Measurements from ENCODE around the gene PRR33.

Gene PRR33

GRCh38 chr11:1913271-1914060, 21.8 kb upstream of the PRR33 start:
- DNase-seq (no peak), ATAC-seq (ENCODE audit: insufficient read depth, low read depth) (no peak)
- no peaks in the 10 kb centered on the region for H3K79me2 ChIP-seq (ENCODE audit: insufficient read depth, low read length)
- H3K9me3 ChIP-seq (ENCODE audit: insufficient read depth, low read length, severe bottlenecking): no peaks in the 10 kb centered on the region
- H3K4me1 ChIP-seq (ENCODE audit: insufficient read depth, low read length): no peaks in the 10 kb centered on the region
- H3K4me2 ChIP-seq (ENCODE audit: insufficient read depth, low read length): no peak overlapping the region
- H3K36me3 ChIP-seq (ENCODE audit: insufficient read depth, low read length): no peaks in the 10 kb centered on the region
- no peak overlapping the region for H3K4me3 ChIP-seq (ENCODE audit: low read depth in 1 of 2, low read length in 2 of 2)
- TF ChIP-seq EZH2 (IDR thresholded peaks at IDR 0.05; ENCODE audit: borderline replicate concordance, low read depth, low read length, severe bottlenecking) (no peak), CTCF (IDR thresholded peaks at IDR 0.05; ENCODE audit: borderline replicate concordance, extremely low read depth, low read length, poor library complexity, severe bottlenecking) (no peak)
- no peaks in the 10 kb centered on the region for H4K20me1 ChIP-seq (ENCODE audit: insufficient read depth, low read length)
- no peak overlapping the region for H3K9ac ChIP-seq (ENCODE audit: low read depth, low read length)
- H3K27ac ChIP-seq (ENCODE audit: low read length): no peak overlapping the region
- H3K27me3 ChIP-seq (ENCODE audit: insufficient read depth, low read length, poor library complexity): no peaks in the 10 kb centered on the region
- H2AFZ ChIP-seq (ENCODE audit: low read depth, low read length): no peak overlapping the region

- Histone ChIP-seq H3K27ac (ENCODE audit: low read length) (no peak overlapping the region), H3K4me2 (ENCODE audit: insufficient read depth, low read length) (no peak overlapping the region), H3K27me3 (ENCODE audit: insufficient read depth, low read length, poor library complexity) (no peaks in the 10 kb centered on the region), H3K9me3 (ENCODE audit: insufficient read depth, low read length, severe bottlenecking) (no peaks in the 10 kb centered on the region), H3K4me3 (ENCODE audit: low read depth in 1 of 2, low read length in 2 of 2) (no peak overlapping the region), H2AFZ (ENCODE audit: low read depth, low read length) (no peak overlapping the region), H3K79me2 (ENCODE audit: insufficient read depth, low read length) (no peaks in the 10 kb centered on the region), H4K20me1 (ENCODE audit: insufficient read depth, low read length) (no peaks in the 10 kb centered on the region), H3K9ac (ENCODE audit: low read depth, low read length) (no peak overlapping the region), H3K4me1 (ENCODE audit: insufficient read depth, low read length) (no peaks in the 10 kb centered on the region), H3K36me3 (ENCODE audit: insufficient read depth, low read length) (no peaks in the 10 kb centered on the region)
- no peak for DNase-seq
- no peak for TF ChIP-seq CTCF (IDR thresholded peaks at IDR 0.05; ENCODE audit: borderline replicate concordance, extremely low read depth, low read length, poor library complexity, severe bottlenecking)
- no peak for TF ChIP-seq EZH2 (IDR thresholded peaks at IDR 0.05; ENCODE audit: borderline replicate concordance, low read depth, low read length, severe bottlenecking)
- no peak for ATAC-seq (ENCODE audit: insufficient read depth, low read depth)
Measured at GRCh38 chr11:1912289-1912878, 20.7 kb upstream of the PRR33 start.

GRCh38 chr11:1909524-1909923, 17.8 kb upstream of the PRR33 start:
- no peaks in the 10 kb centered on the region for H4K20me1 ChIP-seq (ENCODE audit: insufficient read depth, low read length)
- no peak for TF ChIP-seq CTCF (IDR thresholded peaks at IDR 0.05; ENCODE audit: borderline replicate concordance, extremely low read depth, low read length, poor library complexity, severe bottlenecking)
- no peak for TF ChIP-seq EZH2 (IDR thresholded peaks at IDR 0.05; ENCODE audit: borderline replicate concordance, low read depth, low read length, severe bottlenecking)
- ATAC-seq (ENCODE audit: insufficient read depth, low read depth): no peak
- no peaks in the 10 kb centered on the region for H3K27me3 ChIP-seq (ENCODE audit: insufficient read depth, low read length, poor library complexity)
- H3K4me2 ChIP-seq (ENCODE audit: insufficient read depth, low read length): no peak overlapping the region
- no peak overlapping the region for H3K27ac ChIP-seq (ENCODE audit: low read length)
- H3K4me1 ChIP-seq (ENCODE audit: insufficient read depth, low read length): no peaks in the 10 kb centered on the region
- no peaks in the 10 kb centered on the region for H3K9me3 ChIP-seq (ENCODE audit: insufficient read depth, low read length, severe bottlenecking)
- H2AFZ ChIP-seq (ENCODE audit: low read depth, low read length): no peak overlapping the region
- H3K79me2 ChIP-seq (ENCODE audit: insufficient read depth, low read length): no peaks in the 10 kb centered on the region
- DNase-seq: no peak
- no peak overlapping the region for H3K4me3 ChIP-seq (ENCODE audit: low read depth in 1 of 2, low read length in 2 of 2)
- H3K9ac ChIP-seq (ENCODE audit: low read depth, low read length): no peak overlapping the region
- no peaks in the 10 kb centered on the region for H3K36me3 ChIP-seq (ENCODE audit: insufficient read depth, low read length)

All from DND-41 (cell line).